Measurements from ENCODE around the gene PHTF2.
A peak's percentile ranks its signal among the peaks of the same experiment; 100 is the strongest.

The PHTF2 gene

DNA sequence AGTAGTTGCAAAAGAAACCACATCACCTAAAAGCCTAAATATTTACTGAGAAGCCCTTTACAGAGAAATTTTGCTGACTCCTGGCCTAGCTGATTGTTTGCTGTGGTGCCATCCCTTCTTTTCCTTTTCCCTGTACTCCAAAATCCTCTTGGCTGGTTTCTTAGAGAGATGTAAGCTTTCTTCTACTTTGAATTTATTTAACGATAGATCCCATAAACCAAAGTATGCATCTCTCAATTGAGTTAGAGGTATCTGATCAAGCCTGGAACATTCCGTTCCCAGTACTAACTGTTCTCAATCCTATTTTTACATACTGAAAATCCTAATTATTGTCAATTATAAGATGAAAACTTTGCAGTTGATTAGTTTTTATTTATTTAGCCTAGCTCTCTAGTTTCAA lies 6.6 kb upstream of the PHTF2 start:
- no peak for DNase-seq (ENCODE audit: low read depth in 2 of 3, low spot score in 2 of 3)

DNA sequence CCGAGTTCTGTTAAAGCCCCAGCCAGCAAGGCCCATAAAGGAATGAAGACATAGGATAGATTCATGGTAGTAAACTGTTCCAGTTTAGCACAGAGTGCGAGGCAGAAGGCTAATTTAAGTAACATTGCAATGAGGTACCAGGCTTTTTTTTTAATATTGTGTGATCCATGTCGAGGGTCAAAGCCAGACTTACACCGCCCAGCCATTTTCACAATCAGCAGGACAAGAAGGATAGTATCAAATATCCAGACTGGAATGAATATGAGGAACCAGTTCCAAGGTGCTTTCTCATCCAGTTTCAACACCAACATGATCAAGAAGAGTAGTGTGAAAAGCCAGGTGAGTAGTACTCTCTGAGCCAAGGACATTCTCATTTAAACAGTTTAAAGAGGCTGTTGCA lies 4.6 kb upstream of the PHTF2 start:
- DNase-seq (ENCODE audit: low read depth in 2 of 3, low spot score in 2 of 3): no peak

- no peak for DNase-seq (ENCODE audit: low read depth in 2 of 3, low spot score in 2 of 3)
These were observed 2.5 kb upstream of the PHTF2 start for GRCh38 chr7:77796109-77796508.

GRCh38 chr7:77796960-77797359 lies 1.6 kb upstream of the PHTF2 start:
- no peak for DNase-seq (ENCODE audit: low read depth in 2 of 3, low spot score in 2 of 3)

GRCh38 chr7:77797734-77798393 lies 709 bp upstream of the PHTF2 start:
- no peak for DNase-seq (ENCODE audit: low read depth in 2 of 3, low spot score in 2 of 3)

GRCh38 chr7:77799078-77799964 lies 748 bp downstream of the PHTF2 start:
- DNase-seq (ENCODE audit: low read depth in 2 of 3, low spot score in 2 of 3): peak in 2 of 3 experiments; percentile 13 to 22

DNA sequence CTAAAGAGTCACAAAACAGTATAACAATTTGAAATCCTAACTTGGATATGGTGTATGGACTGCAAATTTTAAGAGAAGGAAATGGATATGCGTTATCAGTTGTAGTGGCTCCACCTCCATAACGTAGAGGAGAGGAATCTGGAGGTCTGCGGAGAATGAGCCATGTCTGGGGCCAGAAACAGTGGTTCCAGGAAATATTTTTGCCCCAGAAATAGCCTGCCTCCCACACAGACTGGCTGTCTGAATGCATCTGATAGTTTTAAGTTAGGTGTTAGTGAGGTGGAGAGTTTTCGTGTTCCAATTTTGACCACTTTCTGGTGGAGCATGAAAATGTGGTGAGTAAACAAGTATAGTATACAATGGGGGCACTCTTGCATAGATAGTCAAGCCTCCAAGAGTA lies 1.6 kb downstream of the PHTF2 start:
- no peak for DNase-seq (ENCODE audit: low read depth in 2 of 3, low spot score in 2 of 3)

DNA sequence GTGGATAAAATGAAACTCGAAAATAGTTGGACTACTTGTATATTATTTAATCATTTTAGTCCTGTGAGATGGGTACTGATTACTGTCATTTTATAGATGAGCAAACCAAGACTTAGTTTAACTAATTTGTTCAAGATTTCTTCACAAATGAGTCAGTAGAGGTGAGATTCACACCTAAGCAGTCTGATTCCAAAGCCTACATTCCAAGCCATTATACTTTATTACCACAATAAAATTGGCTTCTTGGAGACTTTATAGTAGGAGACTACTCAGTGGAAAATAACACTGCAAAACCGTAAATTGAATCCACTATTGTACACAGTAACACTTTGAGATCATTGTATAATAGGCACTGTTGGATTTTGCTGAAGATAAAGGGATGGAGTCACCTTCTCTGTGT lies 2.2 kb downstream of the PHTF2 start:
- DNase-seq (ENCODE audit: low read depth in 2 of 3, low spot score in 2 of 3): no peak

GRCh38 chr7:77802557-77803405 lies 4.2 kb downstream of the PHTF2 start:
- DNase-seq (ENCODE audit: low read depth in 2 of 3, low spot score in 2 of 3): no peak

- DNase-seq (ENCODE audit: low read depth in 2 of 3, low spot score in 2 of 3): no peak
These were observed 7.9 kb downstream of the PHTF2 start for GRCh38 chr7:77806425-77806824.

- no peak for DNase-seq (ENCODE audit: low read depth in 2 of 3, low spot score in 2 of 3)
These were observed 9.9 kb downstream of the PHTF2 start for GRCh38 chr7:77808517-77808916.

DNA sequence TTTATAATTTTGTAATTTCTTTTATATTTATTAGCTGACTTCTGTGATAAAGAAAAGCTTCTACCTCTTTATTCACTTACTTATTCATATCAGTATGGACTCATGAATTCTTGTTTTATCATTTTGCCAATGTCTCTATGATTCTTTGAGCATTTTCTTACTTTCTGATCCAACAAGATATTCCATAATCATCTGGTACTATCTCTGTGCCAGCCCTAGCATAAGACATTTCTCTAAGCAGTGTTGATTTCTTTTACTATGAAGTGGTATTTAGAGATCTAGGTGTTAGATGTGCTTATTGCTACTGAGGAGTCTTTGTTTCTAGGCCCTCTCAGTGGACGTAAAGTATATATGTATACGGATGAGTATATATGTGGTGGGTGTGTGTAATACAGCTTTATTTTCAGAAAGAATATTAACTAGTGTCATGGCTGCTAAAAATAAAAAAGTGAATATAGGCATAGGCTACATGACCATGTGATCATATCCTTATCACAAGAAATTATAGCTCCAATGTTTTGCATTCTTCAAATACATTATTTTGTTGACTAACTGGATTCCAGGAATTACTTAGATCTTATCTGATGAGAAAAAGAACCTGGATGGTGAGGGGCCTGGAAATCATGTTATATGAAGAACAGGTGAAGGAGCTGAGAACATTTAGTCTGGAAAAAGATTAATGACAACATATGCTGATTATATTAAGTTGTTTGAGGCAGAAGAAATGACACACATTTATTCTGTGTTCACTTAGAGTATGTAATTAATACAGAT lies 13.1 kb downstream of the PHTF2 start:
- DNase-seq (ENCODE audit: low read depth in 2 of 3, low spot score in 2 of 3): no peak

- DNase-seq (ENCODE audit: low read depth in 2 of 3, low spot score in 2 of 3): no peak
These were observed 13.7 kb downstream of the PHTF2 start for GRCh38 chr7:77812290-77812685.

- DNase-seq (ENCODE audit: low read depth in 2 of 3, low spot score in 2 of 3): no peak
These were observed 14.6 kb downstream of the PHTF2 start for GRCh38 chr7:77813180-77813579.

DNA sequence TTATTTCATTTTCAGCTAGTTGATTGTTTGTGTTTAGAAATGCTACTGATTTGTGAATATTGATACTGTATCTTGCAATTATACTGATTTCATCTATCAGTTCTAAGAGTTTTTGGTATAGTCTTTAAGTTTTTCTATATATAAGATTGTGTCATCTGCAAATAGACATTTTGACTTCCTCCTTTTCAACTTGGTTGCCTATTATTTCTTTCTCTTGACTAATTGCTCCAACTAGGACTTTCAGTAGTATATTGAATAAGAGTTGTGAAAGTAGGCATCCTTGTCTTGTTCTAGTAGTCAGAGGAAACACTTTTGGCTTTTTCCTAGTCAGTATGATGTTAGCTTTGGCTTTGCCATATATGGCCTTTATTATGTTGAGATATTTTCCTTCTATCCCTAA lies 20.4 kb downstream of the PHTF2 start:
- no peak for DNase-seq (ENCODE audit: low read depth in 2 of 3, low spot score in 2 of 3)

DNA sequence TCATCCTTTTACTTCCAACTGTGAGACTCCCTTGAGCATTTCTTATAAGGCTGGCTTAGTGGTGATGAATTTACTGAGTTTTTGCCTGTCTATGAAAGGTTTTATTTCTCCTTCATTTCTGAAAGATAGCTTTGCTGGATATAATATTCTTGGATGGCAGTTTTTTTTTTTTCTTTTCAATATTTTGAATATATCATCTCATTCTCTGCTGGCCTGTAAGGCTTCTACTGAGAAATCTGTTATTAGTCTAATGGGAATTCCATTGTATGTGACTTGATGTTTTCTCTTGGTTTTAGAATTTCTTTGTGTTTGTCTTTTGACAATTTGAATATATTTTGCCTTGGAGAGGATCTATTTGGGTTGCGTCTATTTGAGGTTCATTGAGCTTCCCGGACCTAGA lies 22.4 kb downstream of the PHTF2 start:
- DNase-seq (ENCODE audit: low read depth in 2 of 3, low spot score in 2 of 3): no peak

DNA sequence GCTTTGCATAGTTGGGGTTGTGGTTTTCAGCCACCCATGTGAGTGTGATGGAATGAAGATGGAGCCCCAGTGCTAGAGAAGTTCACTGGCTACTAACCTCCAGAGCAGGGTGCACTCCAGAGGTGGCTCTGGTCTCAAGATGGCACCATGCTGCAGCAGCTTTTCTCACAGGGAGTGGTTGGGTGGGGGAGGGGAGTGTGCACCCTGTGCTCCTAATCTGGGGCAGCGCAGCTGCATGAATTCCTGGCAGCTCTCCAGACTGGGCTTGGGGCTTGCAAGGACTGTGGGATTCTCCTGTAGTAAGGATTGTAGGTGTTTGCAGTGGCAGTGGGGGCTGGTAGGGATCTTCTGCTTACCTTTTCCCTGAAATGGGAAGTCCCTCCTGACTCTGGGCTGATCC lies 23.7 kb downstream of the PHTF2 start:
- DNase-seq (ENCODE audit: low read depth in 2 of 3, low spot score in 2 of 3): no peak

GRCh38 chr7:77823787-77824186 lies 25.2 kb downstream of the PHTF2 start:
- DNase-seq (ENCODE audit: low read depth in 2 of 3, low spot score in 2 of 3): no peak

DNA sequence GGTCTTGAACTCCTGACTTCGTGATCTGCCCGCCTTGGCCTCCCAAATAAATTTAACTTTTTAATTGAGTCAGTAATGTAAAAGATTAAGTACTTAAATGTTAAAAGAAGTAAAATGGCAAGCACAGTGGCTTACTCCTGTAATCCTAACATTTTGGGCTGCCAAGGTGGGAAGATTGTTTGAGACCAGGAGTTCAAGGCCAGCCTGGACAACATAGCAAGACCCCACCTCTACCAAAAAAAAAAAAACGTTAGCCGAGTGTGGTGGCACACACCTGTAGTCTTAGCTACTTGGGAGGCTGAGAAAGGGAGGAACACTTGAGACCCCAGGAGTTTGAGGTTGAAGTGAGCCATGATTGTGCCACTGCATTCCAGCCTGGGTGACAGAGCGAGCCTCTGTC lies 26.1 kb downstream of the PHTF2 start:
- no peak for DNase-seq (ENCODE audit: low read depth in 2 of 3, low spot score in 2 of 3)

DNA sequence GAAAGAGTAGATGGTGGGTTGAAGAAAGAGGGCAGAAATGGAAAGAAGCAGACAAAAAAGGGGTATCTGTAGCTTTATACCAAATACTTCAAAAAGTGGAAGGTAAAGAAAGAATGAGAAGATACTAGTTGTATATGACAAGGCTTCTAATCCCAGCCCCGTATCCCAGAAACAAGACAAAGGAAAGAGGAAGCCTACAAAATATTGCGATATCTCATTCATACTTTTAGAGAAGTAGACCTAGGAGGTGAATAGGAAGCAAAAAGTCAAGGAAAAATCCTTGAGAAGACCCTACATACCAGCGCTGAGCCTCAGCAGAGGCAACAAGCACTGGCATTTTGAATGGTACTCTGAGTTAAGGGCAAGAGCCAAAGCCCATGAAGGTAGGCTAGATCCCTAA lies 26.6 kb downstream of the PHTF2 start:
- DNase-seq (ENCODE audit: low read depth in 2 of 3, low spot score in 2 of 3): no peak

DNA sequence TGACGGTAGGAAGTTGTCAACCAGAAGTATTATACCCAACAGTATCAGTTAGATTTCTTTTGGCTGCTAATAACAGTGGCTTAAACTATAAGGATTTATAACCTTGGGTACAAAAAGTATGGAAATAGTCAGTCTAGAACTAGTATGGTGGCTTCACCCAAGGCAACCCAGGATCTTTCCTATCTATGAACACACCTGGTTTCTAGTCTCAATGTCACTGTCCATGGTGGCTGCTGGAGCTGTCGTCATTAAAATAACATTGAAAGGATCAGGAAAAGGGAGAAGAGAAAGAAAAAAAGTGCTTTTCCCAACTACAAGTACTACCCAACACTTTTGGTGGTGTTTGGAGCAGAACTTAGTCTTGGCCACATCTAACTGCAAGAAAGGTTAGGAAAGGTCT lies 27.7 kb downstream of the PHTF2 start:
- DNase-seq (ENCODE audit: low read depth in 2 of 3, low spot score in 2 of 3): no peak

All from activated CD8-positive, alpha-beta memory T cell treated with anti-CD3 and anti-CD28 coated beads for 48 hours (primary cell).